Activated CD8-positive, alpha-beta memory T cell treated with anti-CD3 and anti-CD28 coated beads, Interleukin-2, amount 50 U/mL, for 4 hours (primary cell): ENCODE results near the gene PSMB11.

ENCODE experiments used
- DNase-seq: peaks from one replicate; pipeline ENCODE4 v3.0.0-alpha.2; 2020

Gene PSMB11

GRCh38 chr14:23045419-23046357 lies 3.7 kb downstream of the PSMB11 start:
- no peak for DNase-seq

GRCh38 chr14:23047034-23047634 lies 5.1 kb downstream of the PSMB11 start:
- no peak for DNase-seq

- no peak for DNase-seq
Measured at GRCh38 chr14:23047751-23048693, 6.0 kb downstream of the PSMB11 start.

GRCh38 chr14:23049011-23049410 lies 7.0 kb downstream of the PSMB11 start:
- no peak for DNase-seq

GRCh38 chr14:23051141-23052057 lies 9.4 kb downstream of the PSMB11 start:
- no peak for DNase-seq

- no peak for DNase-seq
Measured at GRCh38 chr14:23052182-23052623, 10.2 kb downstream of the PSMB11 start.

GRCh38 chr14:23052671-23053070 lies 10.7 kb downstream of the PSMB11 start:
- DNase-seq, result no peak

- no peak for DNase-seq
Measured at GRCh38 chr14:23053426-23053825, 11.4 kb downstream of the PSMB11 start.

- DNase-seq, result peak; percentile 45
Measured at GRCh38 chr14:23054000-23054811, 12.2 kb downstream of the PSMB11 start.

- DNase-seq, result no peak
Measured at GRCh38 chr14:23055147-23055550, 13.1 kb downstream of the PSMB11 start.

GRCh38 chr14:23055621-23056144 lies 13.7 kb downstream of the PSMB11 start:
- no peak for DNase-seq

GRCh38 chr14:23056145-23056955 lies 14.3 kb downstream of the PSMB11 start:
- DNase-seq, result peak; percentile 71

GRCh38 chr14:23056956-23057756 lies 15.1 kb downstream of the PSMB11 start, which contains the start of gene CDH24:
Gene CDH24 (minus strand): TSS chr14:23057520. CDS start chr14:23055733, 1,787 bp downstream.
- peak; percentile 72 for DNase-seq

GRCh38 chr14:23057757-23058653 lies 16.0 kb downstream of the PSMB11 start:
- peak; percentile 88 for DNase-seq

- DNase-seq, result no peak
Measured at GRCh38 chr14:23058654-23059504, 16.9 kb downstream of the PSMB11 start.

- DNase-seq, result no peak
Measured at GRCh38 chr14:23060536-23061260, 18.7 kb downstream of the PSMB11 start.
